GM18498 (cell line): ENCODE results near the gene ADAR.

ENCODE experiments used
- ATAC-seq: cut with Tn5 transposase; IDR thresholded peaks from one replicate; pipeline ENCODE4 v1.9.1; 2021; ENCODE audit warnings: mild to moderate bottlenecking, moderate library complexity; ENCODE audit not compliant: unreplicated experiment

The ADAR gene

GRCh38 chr1:154584267-154584994 is 23.6 kb downstream of the ADAR start:
- ATAC-seq, result no peak

- ATAC-seq, result no peak
Measured at GRCh38 chr1:154583773-154584172, 24.2 kb downstream of the ADAR start.

DNA sequence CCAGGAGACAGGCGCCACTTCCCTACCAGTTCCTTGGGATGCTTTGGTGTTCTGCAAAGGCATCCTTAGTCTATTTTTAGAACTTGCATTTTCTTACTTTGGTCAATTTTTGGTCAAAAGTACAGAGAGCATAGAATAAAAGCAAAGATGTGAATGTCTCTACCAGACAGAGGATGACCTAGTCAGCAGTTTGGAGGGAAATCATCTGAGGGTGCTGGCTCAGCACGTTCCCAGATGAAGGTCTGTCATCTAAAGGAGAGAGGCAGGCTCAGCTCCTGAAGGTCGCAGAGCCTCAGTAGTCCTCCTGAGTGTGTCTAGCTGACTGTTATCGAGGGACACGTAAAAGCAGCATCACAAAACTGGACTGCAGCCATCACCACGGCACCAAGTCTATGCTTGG is 25.1 kb downstream of the ADAR start:
- no peak for ATAC-seq

DNA sequence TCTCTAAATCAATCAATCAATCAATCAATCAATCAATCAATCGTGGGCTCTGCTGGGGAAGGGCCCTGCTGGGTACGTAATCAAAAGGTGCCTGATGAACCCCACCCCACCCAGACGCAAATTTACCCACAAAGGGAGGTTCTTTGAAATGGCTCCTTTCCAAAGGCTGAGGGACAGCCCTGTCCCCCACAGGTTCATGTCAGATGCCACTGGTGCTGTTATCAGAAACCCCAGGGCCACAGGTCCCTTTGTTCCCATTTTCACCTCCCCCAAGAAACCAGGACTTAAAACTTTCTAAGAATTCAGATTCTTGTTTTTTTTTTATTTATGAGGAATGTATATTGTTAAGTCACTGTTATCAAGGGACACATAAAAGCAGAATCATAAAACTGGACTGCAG is 26.2 kb downstream of the ADAR start:
- no peak for ATAC-seq

DNA sequence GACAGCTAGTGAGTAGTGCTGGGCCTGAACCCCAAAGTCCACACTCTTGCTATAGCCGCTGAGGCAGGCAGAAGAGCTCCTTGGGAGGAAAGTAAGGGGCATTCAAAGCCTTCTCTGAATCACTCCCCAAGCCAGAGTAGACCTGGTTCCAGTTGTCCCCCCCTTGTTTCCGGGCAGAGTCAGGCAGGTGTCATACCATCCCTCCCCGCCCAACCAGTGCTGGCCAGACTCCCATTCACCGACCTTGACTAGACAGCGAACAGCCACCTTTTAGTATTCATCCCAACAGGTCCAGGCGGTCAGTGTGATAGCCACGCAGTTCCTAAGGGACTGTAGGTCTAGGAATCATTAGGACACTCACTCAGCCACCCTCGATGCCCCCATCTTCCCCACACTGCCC is 28.6 kb downstream of the ADAR start:
- ATAC-seq, result no peak

DNA sequence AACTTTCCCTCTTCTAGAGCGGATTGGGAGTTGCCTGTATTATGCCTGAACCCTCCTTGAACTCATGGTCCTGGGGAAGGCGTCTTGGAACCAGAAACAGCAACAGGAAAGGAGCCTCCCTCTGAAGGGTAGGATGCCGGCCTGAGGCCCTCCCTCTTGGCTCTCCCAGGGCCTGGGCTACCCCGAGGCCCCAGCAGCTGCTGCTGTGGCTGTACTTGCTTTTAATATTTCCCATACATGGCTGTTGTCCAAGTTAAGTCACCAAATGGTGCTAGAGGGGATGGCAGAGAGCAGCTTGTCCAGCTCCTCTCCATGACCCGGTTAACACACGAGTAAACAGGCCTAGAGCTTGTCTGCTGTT is 29.9 kb downstream of the ADAR start:
- no peak for ATAC-seq

- ATAC-seq, result no peak
Measured at GRCh38 chr1:154577346-154578057, 30.5 kb downstream of the ADAR start.

DNA sequence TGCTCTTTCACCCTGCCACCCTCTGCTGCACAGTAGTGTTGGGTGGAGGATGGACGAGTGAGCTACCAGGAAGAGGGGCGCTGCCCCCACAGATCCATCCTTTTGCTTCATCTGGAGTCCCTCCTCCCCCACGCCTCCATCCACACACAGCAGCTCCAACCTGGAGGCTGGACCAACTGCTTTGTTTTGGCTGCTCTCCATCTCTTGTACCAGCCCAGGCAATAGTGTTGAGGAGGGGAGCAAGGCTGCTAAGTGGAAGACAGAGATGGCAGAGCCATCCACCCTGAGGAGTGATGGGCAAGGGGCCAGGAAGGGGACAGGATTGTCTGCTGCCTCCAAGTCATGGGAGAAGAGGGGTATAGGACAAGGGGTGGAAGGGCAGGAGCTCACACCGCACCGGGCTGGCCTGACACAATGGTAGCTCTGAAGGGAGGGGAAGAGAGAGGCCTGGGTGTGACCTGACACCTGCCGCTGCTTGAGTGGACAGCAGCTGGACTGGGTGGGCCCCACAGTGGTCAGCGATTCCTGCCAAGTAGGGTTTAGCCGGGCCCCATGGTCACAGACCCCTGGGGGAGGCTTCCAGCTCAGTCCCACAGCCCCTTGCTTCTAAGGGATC is 31.9 kb downstream of the ADAR start:
- ATAC-seq, result no peak

DNA sequence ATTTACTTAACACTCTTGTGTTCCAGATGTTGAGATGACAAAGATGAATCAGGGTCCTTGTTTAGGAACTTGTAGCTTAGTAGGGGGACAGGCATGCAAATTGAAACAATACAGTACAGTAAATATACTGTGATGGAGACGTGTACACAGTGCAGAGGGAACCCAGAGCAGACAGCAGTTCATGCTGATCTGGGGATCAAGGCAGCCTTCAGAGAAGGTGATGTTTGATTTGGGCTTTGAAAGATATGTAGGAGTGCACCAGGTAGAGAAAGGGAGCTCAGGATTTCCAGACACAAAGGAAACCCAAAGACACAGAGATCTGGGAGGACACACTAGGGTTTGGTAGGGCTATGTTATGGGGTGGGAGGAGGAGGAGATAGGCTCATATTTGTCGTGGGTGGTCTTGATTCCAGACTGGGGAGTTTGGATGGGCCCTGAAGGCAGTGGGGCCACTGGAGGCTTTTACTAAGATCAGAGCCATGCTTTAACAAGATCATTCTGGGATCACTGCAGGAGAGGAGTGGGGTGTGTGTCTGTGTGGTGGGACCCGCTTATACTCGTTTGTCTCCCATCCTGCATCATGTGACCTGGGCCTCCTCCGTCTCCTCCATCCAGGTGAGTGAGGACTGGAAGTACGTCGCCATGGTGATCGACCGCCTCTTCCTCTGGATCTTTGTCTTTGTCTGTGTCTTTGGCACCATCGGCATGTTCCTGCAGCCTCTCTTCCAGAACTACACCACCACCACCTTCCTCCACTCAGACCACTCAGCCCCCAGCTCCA is 32.6 kb downstream of the ADAR start:
- no peak for ATAC-seq

DNA sequence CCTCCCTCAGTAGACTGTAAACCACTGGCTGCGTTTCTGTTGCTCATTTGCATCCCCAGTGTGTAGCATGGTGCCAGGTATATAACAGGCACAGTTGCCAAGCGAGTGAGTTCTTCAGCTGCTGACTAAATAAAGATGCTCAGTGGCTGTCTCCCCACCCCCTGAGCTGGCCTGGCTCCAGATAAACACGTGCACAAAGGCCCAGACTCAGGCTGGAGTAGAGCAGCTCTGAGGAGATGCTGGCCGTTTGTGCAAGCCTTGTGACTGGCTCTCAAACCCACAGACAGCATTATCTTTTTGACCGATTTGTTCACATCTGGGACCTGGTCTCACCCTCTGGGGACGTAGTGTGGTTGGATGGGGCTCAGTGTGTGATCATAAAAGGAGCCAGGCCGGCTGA is 33.3 kb downstream of the ADAR start:
- no peak for ATAC-seq

DNA sequence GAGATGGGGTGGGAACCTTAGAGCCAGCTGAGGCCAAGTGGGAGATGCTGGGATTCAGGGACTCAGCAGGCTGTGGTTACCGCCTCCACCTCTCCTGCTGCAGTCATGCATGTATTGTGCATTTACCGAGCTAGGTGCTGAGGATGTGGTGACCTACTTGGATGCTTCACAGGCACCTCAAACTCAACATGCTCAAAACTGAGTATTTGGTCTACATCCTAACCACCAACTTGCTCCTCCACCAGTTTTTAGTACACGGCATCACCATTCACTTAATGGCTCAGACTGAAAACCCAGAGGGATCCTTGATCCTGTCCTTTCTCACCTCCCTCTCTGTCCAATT is 34.8 kb downstream of the ADAR start:
- ATAC-seq, result no peak

- no peak for ATAC-seq
Measured at GRCh38 chr1:154572468-154573167, 35.4 kb downstream of the ADAR start.

DNA sequence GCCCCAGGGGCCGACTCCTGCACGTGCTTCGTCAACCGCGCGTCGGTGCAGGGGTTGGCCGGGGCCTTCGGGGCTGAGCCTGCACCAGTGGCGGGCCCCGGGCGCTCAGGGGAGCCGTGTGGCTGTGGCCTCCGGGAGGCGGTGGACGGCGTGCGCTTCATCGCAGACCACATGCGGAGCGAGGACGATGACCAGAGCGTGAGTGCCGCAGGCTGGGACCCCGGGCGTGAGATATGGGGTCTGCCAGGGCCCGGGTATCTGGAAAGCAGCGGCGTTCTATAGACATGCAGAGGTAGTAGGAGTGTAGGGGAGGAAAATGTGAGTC is 36.1 kb downstream of the ADAR start:
- ATAC-seq, result no peak

DNA sequence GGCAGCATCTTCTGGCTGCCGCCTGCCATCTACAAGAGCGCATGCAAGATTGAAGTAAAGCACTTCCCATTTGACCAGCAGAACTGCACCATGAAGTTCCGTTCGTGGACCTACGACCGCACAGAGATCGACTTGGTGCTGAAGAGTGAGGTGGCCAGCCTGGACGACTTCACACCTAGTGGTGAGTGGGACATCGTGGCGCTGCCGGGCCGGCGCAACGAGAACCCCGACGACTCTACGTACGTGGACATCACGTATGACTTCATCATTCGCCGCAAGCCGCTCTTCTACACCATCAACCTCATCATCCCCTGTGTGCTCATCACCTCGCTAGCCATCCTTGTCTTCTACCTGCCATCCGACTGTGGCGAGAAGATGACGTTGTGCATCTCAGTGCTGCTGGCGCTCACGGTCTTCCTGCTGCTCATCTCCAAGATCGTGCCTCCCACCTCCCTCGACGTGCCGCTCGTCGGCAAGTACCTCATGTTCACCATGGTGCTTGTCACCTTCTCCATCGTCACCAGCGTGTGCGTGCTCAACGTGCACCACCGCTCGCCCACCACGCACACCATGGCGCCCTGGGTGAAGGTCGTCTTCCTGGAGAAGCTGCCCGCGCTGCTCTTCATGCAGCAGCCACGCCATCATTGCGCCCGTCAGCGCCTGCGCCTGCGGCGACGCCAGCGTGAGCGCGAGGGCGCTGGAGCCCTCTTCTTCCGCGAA is 36.6 kb downstream of the ADAR start:
- no peak for ATAC-seq

DNA sequence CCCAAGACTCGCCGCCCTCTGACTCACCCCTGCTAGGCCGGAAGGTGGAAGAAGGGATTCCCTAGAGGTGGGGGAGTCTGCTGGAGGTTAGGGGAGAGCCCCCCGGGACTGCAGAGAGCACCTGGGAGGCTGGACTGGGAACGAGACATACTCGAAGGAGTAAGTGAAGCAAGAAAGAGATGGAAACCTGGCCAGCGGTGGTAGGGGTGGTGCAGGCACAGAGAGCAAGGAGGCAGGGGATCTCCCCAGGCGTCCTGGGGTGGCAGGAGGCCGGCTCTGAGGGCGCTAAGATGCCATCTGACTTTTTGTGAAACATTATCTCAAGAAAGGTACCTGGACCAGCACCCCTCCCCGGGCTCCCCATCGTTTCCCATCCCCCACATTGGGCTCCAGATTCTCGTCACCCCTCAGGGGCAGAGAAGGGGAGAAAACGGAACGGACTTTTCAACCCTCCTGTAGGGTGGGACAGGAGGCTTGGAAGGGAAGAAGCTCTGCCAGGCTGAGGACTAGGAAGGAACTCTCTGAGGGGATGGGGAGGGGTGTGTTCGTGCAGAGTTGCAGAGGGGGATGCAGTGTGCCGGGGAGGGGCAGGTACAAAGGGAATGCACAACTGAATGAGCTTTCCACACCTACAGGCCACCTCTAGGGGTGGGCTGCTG is 39.7 kb downstream of the ADAR start:
- ATAC-seq, result no peak

DNA sequence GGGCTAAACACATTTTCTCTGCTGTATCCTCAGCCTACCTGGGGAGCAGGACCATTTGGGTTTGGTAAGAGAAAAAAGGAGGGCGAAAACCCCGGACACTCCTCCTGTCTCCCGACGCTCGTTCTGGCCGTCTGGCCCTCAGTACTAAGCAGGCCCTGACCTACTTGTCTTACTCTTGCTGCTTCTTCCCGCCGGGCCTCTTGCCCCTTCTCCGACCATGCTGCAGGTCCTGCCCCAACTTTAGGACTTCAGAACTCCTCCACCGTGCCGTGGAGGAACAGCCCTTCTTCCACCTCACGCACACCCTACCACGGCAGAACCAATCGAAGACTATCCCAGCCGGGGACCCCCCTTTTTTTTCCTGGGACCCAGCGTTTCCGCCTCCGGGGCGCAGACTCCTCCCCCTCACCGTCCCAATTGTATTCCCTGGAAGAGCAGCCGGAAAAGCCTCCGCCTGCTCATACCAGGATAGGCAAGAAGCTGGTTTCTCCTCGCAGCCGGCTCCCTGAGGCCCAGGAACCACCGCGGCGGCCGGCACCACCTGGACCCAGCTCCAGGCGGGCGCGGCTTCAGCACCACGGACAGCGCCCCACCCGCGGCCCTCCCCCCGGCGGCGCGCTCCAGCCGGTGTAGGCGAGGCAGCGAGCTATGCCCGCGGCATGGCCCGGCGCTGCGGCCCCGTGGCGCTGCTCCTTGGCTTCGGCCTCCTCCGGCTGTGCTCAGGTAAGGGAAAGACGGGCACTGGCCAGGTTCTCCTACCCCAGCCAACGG is 40.4 kb downstream of the ADAR start, which contains the start of gene CHRNB2:
TSS of gene CHRNB2 (plus strand) at position 393 of the 771 bp plus-strand sequence. CDS start at position 660, 267 bp downstream.
- peak; percentile 58 for ATAC-seq

DNA sequence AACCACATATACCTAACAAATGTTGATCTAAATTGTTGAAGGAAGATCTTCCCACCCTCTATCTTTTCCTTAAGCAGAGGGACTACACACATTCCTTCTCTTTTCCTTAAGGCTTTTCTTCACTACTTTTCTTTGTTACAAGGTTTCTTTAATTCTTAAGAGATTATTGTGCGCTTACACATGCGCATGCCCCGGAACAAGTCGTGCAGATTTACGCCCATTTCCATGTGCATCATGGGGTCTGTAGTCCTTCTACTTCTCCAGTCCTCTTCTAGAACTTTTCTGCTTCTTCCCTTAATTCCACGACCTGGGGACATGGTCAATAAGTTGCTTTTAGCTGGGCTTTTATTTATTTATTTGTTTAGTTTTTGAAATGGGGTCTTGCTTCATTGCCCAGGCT is 42.1 kb downstream of the ADAR start:
- no peak for ATAC-seq

DNA sequence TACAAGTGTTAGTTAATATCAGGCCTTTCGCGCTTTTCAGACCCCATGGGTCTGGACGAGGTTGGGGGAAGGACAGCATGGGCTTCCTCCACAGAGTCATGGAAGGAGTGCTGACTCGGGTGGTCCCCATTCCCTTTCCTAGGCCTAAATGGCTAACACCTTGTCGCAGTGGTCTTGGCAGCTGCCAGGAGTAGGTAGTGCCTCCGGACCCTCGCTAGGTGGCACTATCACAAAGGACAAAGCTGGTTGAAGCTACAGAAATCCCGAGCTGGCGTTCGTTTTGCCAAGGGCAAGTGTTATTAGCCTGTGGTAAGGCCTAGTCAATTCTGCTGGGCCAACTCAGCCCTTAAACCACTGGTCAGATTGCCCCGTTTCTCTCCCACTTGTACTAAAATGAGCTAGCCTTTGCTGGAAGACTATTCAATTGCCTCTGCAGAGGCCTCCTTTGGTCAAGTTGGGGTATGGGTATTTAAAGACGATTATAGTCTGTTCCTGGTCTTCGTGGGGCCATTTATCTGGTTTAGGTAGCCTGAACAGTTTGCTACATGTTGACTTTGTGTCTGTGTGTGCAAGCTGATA is 48.4 kb downstream of the ADAR start:
- peak; percentile 38 for ATAC-seq
